Measurements from ENCODE around the gene TMBIM1. TPM values are rescaled to one million over a fixed set of nuclear protein-coding genes. Genes with fewer than 3 reads are reported as not detected.

The TMBIM1 gene
- total and polyA plus RNA-seq, 2 donors (not counting 3 experiments of a cell fraction or from before 2014, with no cell fraction given), result 141 to 229 TPM

DNA sequence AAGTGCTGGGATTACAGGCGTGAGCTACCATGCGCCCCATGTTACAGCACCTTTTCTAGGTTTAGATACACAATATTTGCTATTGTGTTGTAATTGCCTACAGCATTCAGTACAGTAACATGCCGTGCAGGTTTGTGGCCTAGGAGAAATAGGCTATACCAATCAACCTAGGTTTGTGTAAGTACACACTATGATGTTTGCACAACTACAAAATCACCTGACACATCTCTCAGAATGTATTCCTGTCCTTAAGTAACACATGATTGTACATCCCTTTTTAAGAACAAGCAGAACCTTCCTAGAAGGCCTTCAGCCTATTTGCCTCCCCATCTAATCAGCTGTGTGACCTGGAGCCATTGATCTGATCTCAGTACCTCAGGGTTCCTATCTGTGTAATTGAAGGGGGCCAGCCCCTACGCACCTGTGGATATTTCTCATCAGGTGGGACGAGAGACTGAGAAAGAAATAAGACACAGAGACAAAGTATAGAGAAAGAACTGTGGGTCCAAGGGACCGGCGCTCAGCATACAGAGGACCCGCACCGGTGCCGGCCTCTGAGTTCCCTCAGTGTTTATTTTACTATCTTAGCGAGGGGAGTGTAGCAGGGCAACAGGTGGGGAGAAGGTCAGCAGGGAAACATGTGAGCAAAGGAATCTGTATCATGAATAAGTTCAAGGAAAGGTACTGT lies 18.7 kb upstream of the TMBIM1 start:
- DNase-seq (ENCODE audit: low read depth, low spot score) (no peak), FAIRE-seq (no peak)
- no peak for TF ChIP-seq MYC (IDR thresholded peaks at IDR 0.05; ENCODE audit: low read depth, low read length)
- TF ChIP-seq, protein P1, sequence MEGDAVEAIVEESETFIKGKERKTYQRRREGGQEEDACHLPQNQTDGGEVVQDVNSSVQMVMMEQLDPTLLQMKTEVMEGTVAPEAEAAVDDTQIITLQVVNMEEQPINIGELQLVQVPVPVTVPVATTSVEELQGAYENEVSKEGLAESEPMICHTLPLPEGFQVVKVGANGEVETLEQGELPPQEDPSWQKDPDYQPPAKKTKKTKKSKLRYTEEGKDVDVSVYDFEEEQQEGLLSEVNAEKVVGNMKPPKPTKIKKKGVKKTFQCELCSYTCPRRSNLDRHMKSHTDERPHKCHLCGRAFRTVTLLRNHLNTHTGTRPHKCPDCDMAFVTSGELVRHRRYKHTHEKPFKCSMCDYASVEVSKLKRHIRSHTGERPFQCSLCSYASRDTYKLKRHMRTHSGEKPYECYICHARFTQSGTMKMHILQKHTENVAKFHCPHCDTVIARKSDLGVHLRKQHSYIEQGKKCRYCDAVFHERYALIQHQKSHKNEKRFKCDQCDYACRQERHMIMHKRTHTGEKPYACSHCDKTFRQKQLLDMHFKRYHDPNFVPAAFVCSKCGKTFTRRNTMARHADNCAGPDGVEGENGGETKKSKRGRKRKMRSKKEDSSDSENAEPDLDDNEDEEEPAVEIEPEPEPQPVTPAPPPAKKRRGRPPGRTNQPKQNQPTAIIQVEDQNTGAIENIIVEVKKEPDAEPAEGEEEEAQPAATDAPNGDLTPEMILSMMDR (IDR thresholded peaks at IDR 0.05; ENCODE audit: extremely low read depth in 1 of 2, insufficient read depth in 1 of 2, low read depth in 1 of 2, low read length in 2 of 2), result no peak
- no peak for TF ChIP-seq JUN (IDR thresholded peaks at IDR 0.05; ENCODE audit: borderline replicate concordance, insufficient read depth, insufficient read length, low read depth)
- TF ChIP-seq POLR2AphosphoS5 (IDR thresholded peaks at IDR 0.05; ENCODE audit: insufficient read depth, low read depth, low read length), result no peak
- TF ChIP-seq GATA2 (IDR thresholded peaks at IDR 0.05; ENCODE audit: insufficient read depth, insufficient read length, low read depth, low read length), result no peak
- TF ChIP-seq POLR2A (IDR thresholded peaks at IDR 0.05; ENCODE audit: low read depth, low read length), result no peak
- no peak for TF ChIP-seq EZH2 (IDR thresholded peaks at IDR 0.05; ENCODE audit: borderline replicate concordance, low read depth, low read length, severe bottlenecking)
- TF ChIP-seq, protein P2, sequence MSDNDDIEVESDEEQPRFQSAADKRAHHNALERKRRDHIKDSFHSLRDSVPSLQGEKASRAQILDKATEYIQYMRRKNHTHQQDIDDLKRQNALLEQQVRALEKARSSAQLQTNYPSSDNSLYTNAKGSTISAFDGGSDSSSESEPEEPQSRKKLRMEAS (IDR thresholded peaks at IDR 0.05; ENCODE audit: insufficient read depth, insufficient read length), result no peak
- TF ChIP-seq FOS (IDR thresholded peaks at IDR 0.05; ENCODE audit: borderline replicate concordance, insufficient read depth, low read length), result no peak
- Histone ChIP-seq H3K36me3 (ENCODE audit: control insufficient read depth in 2 of 2, extremely low read depth in 1 of 2, insufficient read depth in 2 of 2, low read length in 2 of 2) (no peaks in the 10 kb centered on the region), H3K4me3 (replicated peaks in 1 of 3; ENCODE audit: insufficient read depth in 1 of 3, low read depth in 1 of 3, low read length in 3 of 3) (no peak overlapping the region), H3K9ac (replicated peaks; ENCODE audit: extremely low read depth, insufficient read depth, low read length) (no peak overlapping the region), H3K9me1 (replicated peaks; ENCODE audit: control insufficient read depth, extremely low read depth, insufficient read depth, low read length) (no peaks in the 10 kb centered on the region), H3K9me3 (replicated peaks; ENCODE audit: control insufficient read depth, insufficient read depth, low read length) (no peaks in the 10 kb centered on the region), H3K4me2 (ENCODE audit: insufficient read depth, low read length) (no peak overlapping the region), H4K20me1 (replicated peaks; ENCODE audit: control insufficient read depth, extremely low read depth, insufficient read depth, low read length) (no peaks in the 10 kb centered on the region), H2AFZ (ENCODE audit: low read depth, low read length) (no peak overlapping the region), H3K27ac (ENCODE audit: insufficient read depth, low read depth, low read length) (no peak overlapping the region), H3K79me2 (ENCODE audit: control insufficient read depth, insufficient read depth, low read length) (no peaks in the 10 kb centered on the region), H3K4me1 (ENCODE audit: control insufficient read depth, extremely low read depth, insufficient read depth, low read length) (peaks cover 5% of the 10 kb centered on the region), H3K27me3 (ENCODE audit: control insufficient read depth in 2 of 2, insufficient read depth in 2 of 2, low read length in 2 of 2) (no peaks in the 10 kb centered on the region)
- ChIA-PET POLR2A (no interaction called here), CTCF (no interaction called here)
- BruUV-seq (replicated peaks), result no TSS peak
- dilution Hi-C loops (cut with MboI; ENCODE audit: extremely low pct_ligation_motif_present, low sequenced_read_pairs), result no loop called here
- intact Hi-C loops (cut with micrococcal nuclease), result no loop called here
